ENCODE results near the gene SLC26A4. TPM values are rescaled to one million over a fixed set of nuclear protein-coding genes. Genes with fewer than 3 reads are reported as not detected.

The SLC26A4 gene
- polyA plus RNA-seq, 1 experiment = 0.12 TPM

DNA sequence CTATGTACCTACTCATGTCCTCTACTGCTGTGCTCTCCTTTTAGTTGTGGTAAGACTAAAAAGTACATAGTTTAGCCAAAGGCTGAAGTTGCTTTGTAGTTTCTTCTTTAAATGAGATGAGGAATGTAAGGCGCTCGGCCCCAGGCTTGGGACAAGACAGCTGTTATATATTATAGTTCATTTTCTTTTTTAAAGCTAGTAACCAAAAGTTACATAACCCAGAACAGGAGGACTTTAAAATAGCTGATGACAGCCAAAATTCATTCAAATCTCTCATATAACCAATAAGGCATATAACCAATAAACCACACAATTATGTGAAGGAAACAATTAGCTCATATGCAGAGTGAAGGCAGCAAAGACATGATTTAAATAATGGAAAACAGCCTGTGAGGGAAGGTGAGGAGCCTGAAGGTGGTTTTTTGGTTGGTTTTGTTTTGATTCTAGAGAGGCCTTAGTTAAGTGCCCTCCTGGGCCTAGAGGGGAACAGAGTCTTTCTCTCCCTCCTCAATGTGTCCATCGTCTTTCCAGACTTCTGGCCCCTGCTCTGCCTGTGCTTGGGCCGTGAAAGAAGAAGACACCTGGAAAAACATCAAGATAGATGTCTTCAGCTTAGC, 35.8 kb downstream of the SLC26A4 start:
- Histone ChIP-seq H3K27me3 (ENCODE audit: control insufficient read depth, insufficient read depth, low read length) (no peaks in the 10 kb centered on the region), H3K36me3 (ENCODE audit: control insufficient read depth, insufficient read depth, low read length) (no peaks in the 10 kb centered on the region), H3K4me3 (ENCODE audit: low read depth, low read length) (no peak overlapping the region)
- ChIA-PET POLR2A (no interaction called here), CTCF (interaction anchor here (0.6 kb wide), 1 partner anchor 1542 kb away, joined by 3 read pairs; no protein-coding TSS in a partner anchor)
- no peak for DNase-seq (ENCODE audit: low read depth)
- TF ChIP-seq, protein P1, sequence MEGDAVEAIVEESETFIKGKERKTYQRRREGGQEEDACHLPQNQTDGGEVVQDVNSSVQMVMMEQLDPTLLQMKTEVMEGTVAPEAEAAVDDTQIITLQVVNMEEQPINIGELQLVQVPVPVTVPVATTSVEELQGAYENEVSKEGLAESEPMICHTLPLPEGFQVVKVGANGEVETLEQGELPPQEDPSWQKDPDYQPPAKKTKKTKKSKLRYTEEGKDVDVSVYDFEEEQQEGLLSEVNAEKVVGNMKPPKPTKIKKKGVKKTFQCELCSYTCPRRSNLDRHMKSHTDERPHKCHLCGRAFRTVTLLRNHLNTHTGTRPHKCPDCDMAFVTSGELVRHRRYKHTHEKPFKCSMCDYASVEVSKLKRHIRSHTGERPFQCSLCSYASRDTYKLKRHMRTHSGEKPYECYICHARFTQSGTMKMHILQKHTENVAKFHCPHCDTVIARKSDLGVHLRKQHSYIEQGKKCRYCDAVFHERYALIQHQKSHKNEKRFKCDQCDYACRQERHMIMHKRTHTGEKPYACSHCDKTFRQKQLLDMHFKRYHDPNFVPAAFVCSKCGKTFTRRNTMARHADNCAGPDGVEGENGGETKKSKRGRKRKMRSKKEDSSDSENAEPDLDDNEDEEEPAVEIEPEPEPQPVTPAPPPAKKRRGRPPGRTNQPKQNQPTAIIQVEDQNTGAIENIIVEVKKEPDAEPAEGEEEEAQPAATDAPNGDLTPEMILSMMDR (IDR thresholded peaks at IDR 0.05; ENCODE audit: insufficient read depth, low read depth, low read length) = no peak

DNA sequence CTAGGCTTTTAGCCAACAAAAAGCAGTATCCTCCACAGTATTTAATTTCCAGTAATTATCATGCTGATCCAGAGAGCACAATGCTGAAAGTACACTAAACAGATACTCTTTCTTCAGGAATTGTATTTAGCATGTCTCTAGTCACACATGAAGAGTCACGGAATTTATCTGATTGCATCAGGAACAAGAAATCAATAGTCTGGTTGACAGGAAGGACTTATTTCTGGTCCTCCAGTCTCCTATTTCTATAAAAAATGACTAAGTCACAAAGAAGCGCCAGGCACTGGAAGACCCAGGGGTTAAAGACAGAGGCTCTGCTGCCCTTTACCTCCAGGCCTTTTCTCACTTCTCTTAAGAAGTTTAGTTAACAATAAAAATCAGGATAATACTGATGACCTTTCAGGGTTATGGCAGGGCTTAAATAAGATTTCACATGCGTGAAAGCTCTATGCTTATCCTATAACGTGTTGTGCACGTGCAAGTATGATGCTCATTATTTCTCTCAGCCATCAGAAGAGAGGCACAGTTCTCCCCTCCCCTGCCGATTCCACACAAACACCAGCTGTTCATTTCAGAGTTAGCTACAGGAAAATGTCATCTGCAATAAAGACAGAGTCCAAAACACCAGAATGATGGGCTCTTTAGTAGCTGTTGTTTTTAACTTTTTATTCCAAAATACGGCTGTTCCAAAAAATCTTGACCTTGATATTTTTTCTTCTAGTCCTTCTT, 36.9 kb downstream of the SLC26A4 start:
- ChIA-PET POLR2A (no interaction called here), CTCF (no interaction called here)
- Histone ChIP-seq H3K36me3 (ENCODE audit: control insufficient read depth, insufficient read depth, low read length) (no peaks in the 10 kb centered on the region), H3K4me3 (ENCODE audit: low read depth, low read length) (no peak overlapping the region), H3K27me3 (ENCODE audit: control insufficient read depth, insufficient read depth, low read length) (no peaks in the 10 kb centered on the region)
- no peak for DNase-seq (ENCODE audit: low read depth)
- TF ChIP-seq, protein P1 (IDR thresholded peaks at IDR 0.05; ENCODE audit: insufficient read depth, low read depth, low read length) = no peak

DNA sequence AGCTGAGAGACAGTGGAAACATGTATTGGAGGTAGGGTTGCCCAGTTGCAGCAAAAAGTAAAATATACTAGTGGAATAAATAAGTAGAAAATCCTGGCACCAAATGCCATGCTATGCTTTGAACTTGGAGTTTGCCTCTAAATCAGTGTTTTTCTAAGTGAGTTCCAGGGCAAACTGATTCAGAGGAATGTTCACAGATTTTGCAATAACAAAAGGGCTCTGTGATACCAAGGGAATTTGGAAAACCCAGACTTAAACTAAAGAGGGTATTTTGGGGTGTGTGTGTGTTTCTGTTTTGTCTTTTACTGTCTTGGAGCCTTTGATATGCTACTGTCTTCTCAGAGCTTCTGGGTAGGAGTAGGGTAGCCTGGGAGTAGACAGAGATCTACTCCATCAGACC, 39.9 kb downstream of the SLC26A4 start:
- no peaks in the 10 kb centered on the region for H3K27me3 ChIP-seq (ENCODE audit: control insufficient read depth, insufficient read depth, low read length)
- H3K4me3 ChIP-seq (ENCODE audit: low read depth, low read length) = no peak overlapping the region
- TF ChIP-seq, protein P1 (IDR thresholded peaks at IDR 0.05; ENCODE audit: insufficient read depth, low read depth, low read length) = no peak
- ChIA-PET POLR2A (no interaction called here), CTCF (no interaction called here)
- no peak for DNase-seq (ENCODE audit: low read depth)
- no peaks in the 10 kb centered on the region for H3K36me3 ChIP-seq (ENCODE audit: control insufficient read depth, insufficient read depth, low read length)

DNA sequence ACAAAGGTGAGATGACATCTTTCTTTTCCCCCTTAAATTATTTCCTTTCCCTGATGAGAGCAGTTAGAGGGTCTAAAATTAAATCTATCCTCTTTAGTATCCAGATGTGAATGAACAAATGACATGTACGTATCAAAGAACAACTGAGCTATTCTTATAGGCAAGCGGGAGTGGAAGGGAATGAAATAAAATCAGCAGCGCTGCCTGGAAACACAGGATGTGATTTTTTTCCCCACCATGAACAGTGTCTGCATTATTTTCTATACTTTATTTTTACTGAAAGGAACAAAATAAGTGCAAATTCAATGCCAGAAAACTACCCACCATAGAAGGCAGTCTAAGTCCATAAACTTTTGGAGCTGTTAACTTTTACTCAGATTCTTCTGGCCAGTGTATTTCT, 40.6 kb downstream of the SLC26A4 start:
- DNase-seq (ENCODE audit: low read depth) = no peak
- no peak overlapping the region for H3K4me3 ChIP-seq (ENCODE audit: low read depth, low read length)
- no peaks in the 10 kb centered on the region for H3K36me3 ChIP-seq (ENCODE audit: control insufficient read depth, insufficient read depth, low read length)
- POLR2A ChIA-PET = no interaction called here
- TF ChIP-seq, protein P1 (IDR thresholded peaks at IDR 0.05; ENCODE audit: insufficient read depth, low read depth, low read length) = no peak
- H3K27me3 ChIP-seq (ENCODE audit: control insufficient read depth, insufficient read depth, low read length) = no peaks in the 10 kb centered on the region
- CTCF ChIA-PET = interaction anchor here (0.6 kb wide), 1 partner anchor 554 kb away, joined by 3 read pairs; no protein-coding TSS in a partner anchor

DNA sequence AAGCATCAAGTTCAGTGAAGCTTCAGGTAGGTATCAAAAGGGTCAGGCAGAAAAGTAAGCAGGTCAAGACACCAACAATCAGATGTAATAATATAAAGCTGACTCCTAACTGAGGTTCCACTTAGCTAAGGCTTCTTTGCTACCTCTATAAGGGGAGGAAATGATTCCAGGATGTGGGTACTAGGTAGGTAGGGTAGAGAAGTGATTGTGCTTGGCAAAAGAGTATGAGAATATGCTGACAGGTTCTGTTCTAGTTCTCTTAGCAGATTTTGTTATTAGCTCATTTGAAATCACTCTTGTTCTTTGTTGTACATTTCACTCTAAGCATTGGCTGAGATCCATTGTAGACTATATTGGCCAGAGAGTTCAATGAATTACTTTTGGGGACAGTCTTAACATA, 42.6 kb downstream of the SLC26A4 start:
- no peak for DNase-seq (ENCODE audit: low read depth)
- Histone ChIP-seq H3K4me3 (ENCODE audit: low read depth, low read length) (no peak overlapping the region), H3K36me3 (ENCODE audit: control insufficient read depth, insufficient read depth, low read length) (no peaks in the 10 kb centered on the region), H3K27me3 (ENCODE audit: control insufficient read depth, insufficient read depth, low read length) (no peaks in the 10 kb centered on the region)
- ChIA-PET CTCF (no interaction called here), POLR2A (no interaction called here)
- TF ChIP-seq, protein P1 (IDR thresholded peaks at IDR 0.05; ENCODE audit: insufficient read depth, low read depth, low read length) = no peak

Data from BJ (cell line).